Natural killer cell (primary cell): Measurements from ENCODE around the gene RBM33. TPM values are rescaled to one million over a fixed set of nuclear protein-coding genes. Genes with fewer than 3 reads are reported as not detected.

Experiments used
- ATAC-seq, 3 donors: fragments of 150-1000 bp in 2 of 3; fragments of 200-7000 bp in 1 of 3; cut with Tn5 transposase; 1 replicate in 1 of 3; 2 replicates in 2 of 3; pipeline ENCODE4 v1.10.0; 2021; ENCODE audit warnings: mild to moderate bottlenecking in 2 of 3, moderate library complexity in 2 of 3
- DNase-seq, 2 donors: peaks; one replicate each; pipeline versions ENCODE4 v3.0.0 to v3.0.0-alpha.2; 2013 to 2021; ENCODE audit warnings: mixed read lengths in 1 of 2
- H3K27ac ChIP-seq: one replicate; pipeline ENCODE4 v1.5.1; 2013; ENCODE audit warnings: mild to moderate bottlenecking, low read length
- H3K27me3 ChIP-seq: one replicate; pipeline ENCODE4 v1.6.1; 2013; ENCODE audit warnings: low read length; ENCODE audit not compliant: control insufficient read depth, insufficient read depth
- H3K36me3 ChIP-seq: one replicate; pipeline ENCODE4 v1.6.1; 2013; ENCODE audit warnings: low read length; ENCODE audit not compliant: control insufficient read depth, insufficient read depth
- H3K4me1 ChIP-seq: one replicate; pipeline ENCODE4 v1.6.1; 2013; ENCODE audit warnings: low read length; ENCODE audit not compliant: control insufficient read depth, insufficient read depth
- H3K4me3 ChIP-seq: one replicate; pipeline ENCODE4 v1.5.1; 2013; ENCODE audit warnings: low read length
- H3K9me3 ChIP-seq: one replicate; pipeline ENCODE4 v1.6.1; 2013; ENCODE audit warnings: low read length; ENCODE audit not compliant: control insufficient read depth, insufficient read depth
- H3K27ac Mint-ChIP-seq, 2 donors: one replicate each; pipeline ENCODE4 v1.8.0; 2022; ENCODE audit warnings: mild to moderate bottlenecking in 2 of 2, mixed read lengths in 2 of 2, moderate library complexity in 1 of 2
- H3K27me3 Mint-ChIP-seq, 2 donors: one replicate each; pipeline ENCODE4 v1.8.0; 2022; ENCODE audit warnings: low read depth in 2 of 2, mixed read lengths in 2 of 2
- H3K36me3 Mint-ChIP-seq: one replicate; pipeline ENCODE4 v1.8.0; 2022; ENCODE audit warnings: mixed read lengths
- H3K4me1 Mint-ChIP-seq, 2 donors: one replicate each; pipeline ENCODE4 v1.8.0; 2022; ENCODE audit warnings: mixed read lengths in 2 of 2
- H3K4me3 Mint-ChIP-seq: one replicate; pipeline ENCODE4 v1.8.0; 2022; ENCODE audit warnings: mild to moderate bottlenecking, moderate library complexity, mixed read lengths
- H3K9me3 Mint-ChIP-seq, 2 donors: one replicate each; pipeline ENCODE4 v1.8.0; 2022; ENCODE audit warnings: mixed read lengths in 2 of 2
- CTCF ChIP-seq: fragments of 200-600 bp; IDR thresholded peaks from one replicate; pipeline ENCODE4 v1.8.0; 2022; ENCODE audit warnings: antibody characterized with exemption
- whole genome bisulfite sequencing: methylation state at CpG from one replicate; pipeline ENCODE4 v1.1.7; 2013; ENCODE audit warnings: missing lambda C conversion rate; ENCODE audit not compliant: insufficient coverage; 5-methylcytosine and 5-hydroxymethylcytosine counted together
- intact Hi-C: fragments of 100-400 bp; cut with micrococcal nuclease; formaldehyde crosslinking; loops from one replicate; pipeline ENCODE4 v1.14.2; 2022
- total RNA-seq, 4 donors: library from RNA; stranded (reverse); fragments of 120-200 nt in 1 of 4; gene quantifications; one replicate each; pipeline versions ENCODE4 v1.2.3 to v1.2.4, GENCODE V29; 2013 to 2022

RBM33 gene
- total RNA-seq, 3 donors from 2014 or later (not counting 1 experiment from before 2014, with no cell fraction given), result 161 to 182 (median 182) TPM

- Histone ChIP-seq H3K27me3 (no peaks in the 10 kb centered on the region), H3K27ac (no peak overlapping the region), H3K4me3 (no peak overlapping the region), H3K36me3 (peaks cover 5% of the 10 kb centered on the region), H3K4me1 (peaks cover 20% of the 10 kb centered on the region), H3K9me3 (no peaks in the 10 kb centered on the region)
- H3K27ac Mint-ChIP-seq, result peak overlapping the region; percentile 69 to 81
- intact Hi-C loops, result no loop called here
- 71% methylated on average over 10 of the region's 10 CpGs for WGBS
- no peaks in the 10 kb centered on the region for H3K36me3 Mint-ChIP-seq
- peaks cover 67 to 77% of the 10 kb centered on the region in 2 donors for H3K4me1 Mint-ChIP-seq
- no peaks in the 10 kb centered on the region for H3K9me3 Mint-ChIP-seq
- DNase-seq (no peak), ATAC-seq (peak in 2 of 3 donors; percentile 35 to 41)
- no peak for TF ChIP-seq CTCF
- H3K4me3 Mint-ChIP-seq, result peak overlapping the region; percentile 84
- no peaks in the 10 kb centered on the region for H3K27me3 Mint-ChIP-seq
Observed at GRCh38 chr7:155753446-155753965, 109.0 kb downstream of the RBM33 start.

GRCh38 chr7:155754165-155754564, 109.7 kb downstream of the RBM33 start:
- Mint-ChIP-seq H3K27ac (peak overlapping the region; percentile 69 to 81), H3K27me3 (no peaks in the 10 kb centered on the region), H3K9me3 (no peaks in the 10 kb centered on the region), H3K4me3 (peak overlapping the region; percentile 84), H3K4me1 (peaks cover 63 to 71% of the 10 kb centered on the region in 2 donors), H3K36me3 (no peaks in the 10 kb centered on the region)
- Histone ChIP-seq H3K27me3 (no peaks in the 10 kb centered on the region), H3K27ac (no peak overlapping the region), H3K9me3 (no peaks in the 10 kb centered on the region), H3K36me3 (peaks cover 7% of the 10 kb centered on the region), H3K4me3 (no peak overlapping the region), H3K4me1 (peaks cover 20% of the 10 kb centered on the region)
- no peak for TF ChIP-seq CTCF
- intact Hi-C loops, result no loop called here
- no peak for DNase-seq
- peak; percentile 42 to 77 (median 69) for ATAC-seq

- Histone ChIP-seq H3K4me1 (peaks cover 20% of the 10 kb centered on the region), H3K27me3 (no peaks in the 10 kb centered on the region), H3K27ac (no peak overlapping the region), H3K9me3 (no peaks in the 10 kb centered on the region), H3K4me3 (no peak overlapping the region), H3K36me3 (peaks cover 8% of the 10 kb centered on the region)
- DNase-seq (no peak), ATAC-seq (no peak)
- Mint-ChIP-seq H3K4me1 (peaks cover 58 to 63% of the 10 kb centered on the region in 2 donors), H3K27me3 (no peaks in the 10 kb centered on the region), H3K9me3 (no peaks in the 10 kb centered on the region), H3K36me3 (no peaks in the 10 kb centered on the region), H3K4me3 (no peak overlapping the region), H3K27ac (peak overlapping the region in 1 of 2 donors; percentile 69)
- intact Hi-C loops, result no loop called here
- 95% methylated on average over 2 of the region's 3 CpGs for WGBS
- no peak for TF ChIP-seq CTCF
Observed at GRCh38 chr7:155755026-155755425, 110.6 kb downstream of the RBM33 start.

- no peaks in the 10 kb centered on the region for H3K27me3 Mint-ChIP-seq
- no peaks in the 10 kb centered on the region for H3K36me3 Mint-ChIP-seq
- Histone ChIP-seq H3K9me3 (no peaks in the 10 kb centered on the region), H3K27me3 (no peaks in the 10 kb centered on the region), H3K36me3 (peaks cover 9% of the 10 kb centered on the region), H3K4me1 (peaks cover 20% of the 10 kb centered on the region), H3K27ac (no peak overlapping the region), H3K4me3 (no peak overlapping the region)
- no peak for ATAC-seq
- WGBS, result 77% methylated on average over 9 of the region's 9 CpGs
- H3K27ac Mint-ChIP-seq, result peak overlapping the region; percentile 14 to 38
- no peak for DNase-seq
- peaks cover 64 to 69% of the 10 kb centered on the region in 2 donors for H3K4me1 Mint-ChIP-seq
- intact Hi-C loops, result no loop called here
- H3K9me3 Mint-ChIP-seq, result no peaks in the 10 kb centered on the region
- no peak overlapping the region for H3K4me3 Mint-ChIP-seq
- TF ChIP-seq CTCF, result no peak
Observed at GRCh38 chr7:155756322-155756721, 111.9 kb downstream of the RBM33 start.
